WERI-Rb-1 (cell line): ENCODE data around the gene EXOC3L1.

Experiments
- DNase-seq: peaks from one replicate; pipeline ENCODE4 v3.0.0-alpha.2; 2020
- H3K27ac ChIP-seq: fragments of 250-450 bp; sonication (Bioruptor Pico); 2 replicates; pipeline ENCODE4 v1.5.1; 2020; ENCODE audit warnings: mild to moderate bottlenecking, moderate library complexity
- H3K27me3 ChIP-seq: fragments of 250-450 bp; sonication (Bioruptor Pico); 2 replicates; pipeline ENCODE4 v1.5.1; 2021; ENCODE audit warnings: mild to moderate bottlenecking, low read depth, moderate library complexity; ENCODE audit not compliant: insufficient read depth, severe bottlenecking
- H3K36me3 ChIP-seq: fragments of 250-450 bp; sonication (Bioruptor Pico); 2 replicates; pipeline ENCODE4 v1.5.1; 2020; ENCODE audit warnings: mild to moderate bottlenecking, moderate library complexity
- H3K4me3 ChIP-seq: 2 replicates; pipeline ENCODE4 v1.5.1; 2011; ENCODE audit warnings: low read depth, mild to moderate bottlenecking, control low read depth, low read length
- H3K9me3 ChIP-seq: fragments of 250-450 bp; sonication (Bioruptor Pico); 2 replicates; pipeline ENCODE4 v1.5.1; 2021; ENCODE audit warnings: mild to moderate bottlenecking, moderate library complexity; ENCODE audit not compliant: severe bottlenecking
- TF ChIP-seq, protein P1 (sequence below): IDR thresholded peaks from 2 replicates; pipeline ENCODE4 v1.5.1; 2011; ENCODE audit warnings: low read depth, mild to moderate bottlenecking, control low read depth, inconsistent platforms, low read length

EXOC3L1 gene

DNA sequence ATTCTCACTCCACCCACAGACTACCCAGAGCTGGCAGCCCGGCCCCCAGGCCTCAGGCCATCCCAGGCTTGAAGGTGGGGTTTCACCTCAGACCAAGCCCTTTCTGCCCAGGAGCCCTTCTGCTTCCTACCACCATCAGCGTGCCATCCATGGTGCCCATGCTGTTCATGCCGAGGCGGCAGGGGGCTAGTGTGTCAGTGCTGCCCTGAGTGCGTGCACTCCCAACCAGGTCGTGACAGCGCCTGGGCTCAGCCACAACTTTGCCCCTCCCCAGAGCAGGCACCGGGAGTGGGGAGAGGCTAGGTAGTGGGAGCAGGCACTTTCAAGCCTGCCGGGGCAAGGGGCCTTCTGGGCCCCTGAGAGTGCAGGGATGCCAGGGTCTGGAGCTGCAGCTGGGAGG is 47.6 kb downstream of the EXOC3L1 start:
- TF ChIP-seq, protein P1, sequence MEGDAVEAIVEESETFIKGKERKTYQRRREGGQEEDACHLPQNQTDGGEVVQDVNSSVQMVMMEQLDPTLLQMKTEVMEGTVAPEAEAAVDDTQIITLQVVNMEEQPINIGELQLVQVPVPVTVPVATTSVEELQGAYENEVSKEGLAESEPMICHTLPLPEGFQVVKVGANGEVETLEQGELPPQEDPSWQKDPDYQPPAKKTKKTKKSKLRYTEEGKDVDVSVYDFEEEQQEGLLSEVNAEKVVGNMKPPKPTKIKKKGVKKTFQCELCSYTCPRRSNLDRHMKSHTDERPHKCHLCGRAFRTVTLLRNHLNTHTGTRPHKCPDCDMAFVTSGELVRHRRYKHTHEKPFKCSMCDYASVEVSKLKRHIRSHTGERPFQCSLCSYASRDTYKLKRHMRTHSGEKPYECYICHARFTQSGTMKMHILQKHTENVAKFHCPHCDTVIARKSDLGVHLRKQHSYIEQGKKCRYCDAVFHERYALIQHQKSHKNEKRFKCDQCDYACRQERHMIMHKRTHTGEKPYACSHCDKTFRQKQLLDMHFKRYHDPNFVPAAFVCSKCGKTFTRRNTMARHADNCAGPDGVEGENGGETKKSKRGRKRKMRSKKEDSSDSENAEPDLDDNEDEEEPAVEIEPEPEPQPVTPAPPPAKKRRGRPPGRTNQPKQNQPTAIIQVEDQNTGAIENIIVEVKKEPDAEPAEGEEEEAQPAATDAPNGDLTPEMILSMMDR: no peak
- H3K4me3 ChIP-seq: no peak overlapping the region
- no peaks in the 10 kb centered on the region for H3K27me3 ChIP-seq
- H3K36me3 ChIP-seq: peaks cover 86% of the 10 kb centered on the region
- no peak overlapping the region for H3K27ac ChIP-seq
- no peaks in the 10 kb centered on the region for H3K9me3 ChIP-seq
- DNase-seq: no peak

DNA sequence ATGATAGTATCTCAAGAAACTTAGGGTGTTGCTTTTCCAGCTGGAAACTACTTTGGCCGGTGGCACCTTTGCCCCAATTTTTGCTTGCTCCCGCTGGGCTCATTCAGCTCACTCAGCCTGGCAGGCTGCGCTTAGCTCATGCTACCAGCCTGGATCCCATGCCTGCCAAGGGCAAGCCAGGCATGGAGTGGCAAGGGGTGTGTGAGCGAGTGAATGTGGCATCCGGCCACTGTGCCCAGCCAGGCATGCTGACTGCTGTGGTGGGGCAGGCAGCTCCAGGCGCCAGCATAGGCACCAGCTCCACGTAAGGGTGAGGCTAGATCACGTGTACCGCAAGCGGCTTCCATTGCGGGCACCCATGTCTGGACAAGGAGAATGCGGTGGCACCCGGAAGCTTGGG is 48.5 kb downstream of the EXOC3L1 start:
- TF ChIP-seq, protein P1: no peak
- Histone ChIP-seq H3K9me3 (no peaks in the 10 kb centered on the region), H3K27ac (no peak overlapping the region), H3K27me3 (no peaks in the 10 kb centered on the region), H3K36me3 (peaks cover 85% of the 10 kb centered on the region), H3K4me3 (no peak overlapping the region)
- no peak for DNase-seq

DNA sequence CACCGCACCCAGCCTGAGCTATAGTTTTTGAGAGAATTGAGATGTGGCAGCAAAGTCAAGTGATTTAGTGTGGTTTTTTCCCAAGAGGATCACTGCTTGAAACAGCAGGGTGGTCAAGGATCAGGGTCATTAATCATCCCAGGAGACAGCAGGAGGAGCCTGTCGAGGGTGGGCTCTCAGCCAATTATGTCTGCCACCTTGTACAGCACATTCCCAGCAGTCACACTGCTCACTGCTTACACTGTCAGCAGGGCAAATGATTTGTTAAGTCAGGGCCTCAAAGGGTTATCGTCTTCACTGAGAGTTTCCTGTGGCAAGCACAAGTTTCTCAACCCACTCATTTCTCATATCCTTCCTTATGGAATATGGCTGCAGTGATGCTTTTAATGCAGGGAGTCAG is 52.3 kb downstream of the EXOC3L1 start:
- TF ChIP-seq, protein P1: no peak
- peak; percentile 66 for DNase-seq
- H3K27me3 ChIP-seq: no peaks in the 10 kb centered on the region
- H3K4me3 ChIP-seq: no peak overlapping the region
- H3K9me3 ChIP-seq: no peaks in the 10 kb centered on the region
- no peak overlapping the region for H3K27ac ChIP-seq
- peaks cover 85% of the 10 kb centered on the region for H3K36me3 ChIP-seq
